Measurements from ENCODE around the gene GOLGA6L26. TPM values are rescaled to one million over a fixed set of nuclear protein-coding genes. Genes with fewer than 3 reads are reported as not detected.
"Not testable (repeated sequence)": the region's sequence is repeated elsewhere in the genome, so short reads cannot be mapped to it uniquely, and the experiment has no call there.

The GOLGA6L26 gene
- total and polyA plus RNA-seq, 2 of the 8 experiments (the other 6 are each of a cell fraction or from before 2014, with no cell fraction given): not detected

- POLR2A ChIA-PET (ENCODE audit: partially characterized antibody); H3K36me3 ChIP-seq (ENCODE audit: control insufficient read depth in 2 of 4, insufficient read depth in 4 of 4, low read length in 3 of 4); H2BK20ac ChIP-seq (ENCODE audit: low read length); H2BK120ac ChIP-seq (replicated peaks; ENCODE audit: low read depth, low read length); H3K56ac ChIP-seq (replicated peaks; ENCODE audit: insufficient read length, low read depth, low read length); H4K20me1 ChIP-seq (replicated peaks in 1 of 2; ENCODE audit: control insufficient read depth in 1 of 2, insufficient read depth in 2 of 2, low read length in 2 of 2); H3K79me2 ChIP-seq (ENCODE audit: control insufficient read depth in 1 of 2, insufficient read depth in 2 of 2, low read length in 2 of 2); FAIRE-seq; H3K18ac ChIP-seq (ENCODE audit: extremely low read depth, low read length); H3K4me1 ChIP-seq (replicated peaks in 1 of 4; ENCODE audit: control insufficient read depth in 3 of 4, insufficient read depth in 4 of 4, low read length in 3 of 4); H3K79me1 ChIP-seq (ENCODE audit: low read depth, low read length); H4K91ac ChIP-seq (replicated peaks; ENCODE audit: insufficient read length, low read length); H3K23me2 ChIP-seq (ENCODE audit: low read depth, low read length); H2AK5ac ChIP-seq (ENCODE audit: low read depth, low read length); H3K4me3 ChIP-seq (ENCODE audit: extremely low read depth in 1 of 4, insufficient read depth in 2 of 4, low read depth in 3 of 4, low read length in 4 of 4); H3K27me3 ChIP-seq (replicated peaks in 1 of 4; ENCODE audit: control insufficient read depth in 3 of 4, extremely low read depth in 1 of 4, insufficient read depth in 3 of 4, low read length in 3 of 4); H3K4me2 ChIP-seq (ENCODE audit: insufficient read depth in 1 of 2, low read depth in 2 of 2, low read length in 2 of 2); CTCF ChIA-PET (ENCODE audit: partially characterized antibody); H3K14ac ChIP-seq (ENCODE audit: insufficient read length); H2BK15ac ChIP-seq (ENCODE audit: low read length); H3K27ac ChIP-seq (ENCODE audit: low read depth, low read length); H3K9ac ChIP-seq (replicated peaks in 1 of 4; ENCODE audit: extremely low read depth in 1 of 4, low read depth in 3 of 4, low read length in 3 of 4); DNase-seq (ENCODE audit: low read depth in 1 of 2, low spot score in 2 of 2); H3K4ac ChIP-seq (replicated peaks; ENCODE audit: insufficient read length, low read depth, low read length); H2BK12ac ChIP-seq (ENCODE audit: low read depth, low read length); H2BK5ac ChIP-seq (ENCODE audit: low read depth, low read length); H2AFZ ChIP-seq (ENCODE audit: low read length); H4K5ac ChIP-seq (ENCODE audit: insufficient read length, low read depth, low read length); H4K8ac ChIP-seq (ENCODE audit: extremely low read depth, insufficient read depth, low read length); H3K23ac ChIP-seq (ENCODE audit: insufficient read length): not testable (repeated sequence)
- 82% methylated on average over 7 of the region's 7 CpGs; no CpG with 5 or more reads in 1 of the 2 experiments for WGBS, 2 experiments (ENCODE audit: extremely low coverage in 1 of 2, insufficient coverage in 1 of 2, insufficient read length in 1 of 2, insufficient replicate concordance in 2 of 2, low coverage in 1 of 2, low lambda C conversion rate in 2 of 2, missing lambda C conversion rate in 1 of 2)
- H3K9me3 ChIP-seq (ENCODE audit: insufficient read depth in 2 of 2, low read depth in 1 of 2, low read length in 1 of 2): peaks cover 0 to 16% of the 10 kb centered on the region in 2 experiments; a peak in 2 of 4 replicates
Observed at GRCh38 chr15:23381192-23381591, 47.2 kb upstream of the GOLGA6L26 start.

GRCh38 chr15:23380700-23381099, 46.7 kb upstream of the GOLGA6L26 start:
- H3K4me3 ChIP-seq (ENCODE audit: extremely low read depth in 1 of 4, insufficient read depth in 2 of 4, low read depth in 3 of 4, low read length in 4 of 4); DNase-seq (ENCODE audit: low read depth in 1 of 2, low spot score in 2 of 2); H2AFZ ChIP-seq (ENCODE audit: low read length); H2BK120ac ChIP-seq (replicated peaks; ENCODE audit: low read depth, low read length); H3K9ac ChIP-seq (replicated peaks in 1 of 4; ENCODE audit: extremely low read depth in 1 of 4, low read depth in 3 of 4, low read length in 3 of 4); H3K79me2 ChIP-seq (ENCODE audit: control insufficient read depth in 1 of 2, insufficient read depth in 2 of 2, low read length in 2 of 2); FAIRE-seq; H3K18ac ChIP-seq (ENCODE audit: extremely low read depth, low read length); H3K23me2 ChIP-seq (ENCODE audit: low read depth, low read length); H2BK20ac ChIP-seq (ENCODE audit: low read length); H3K56ac ChIP-seq (replicated peaks; ENCODE audit: insufficient read length, low read depth, low read length); H3K36me3 ChIP-seq (ENCODE audit: control insufficient read depth in 2 of 4, insufficient read depth in 4 of 4, low read length in 3 of 4); H2BK5ac ChIP-seq (ENCODE audit: low read depth, low read length); H3K4me1 ChIP-seq (replicated peaks in 1 of 4; ENCODE audit: control insufficient read depth in 3 of 4, insufficient read depth in 4 of 4, low read length in 3 of 4); H3K4me2 ChIP-seq (ENCODE audit: insufficient read depth in 1 of 2, low read depth in 2 of 2, low read length in 2 of 2); H4K20me1 ChIP-seq (replicated peaks in 1 of 2; ENCODE audit: control insufficient read depth in 1 of 2, insufficient read depth in 2 of 2, low read length in 2 of 2); H4K91ac ChIP-seq (replicated peaks; ENCODE audit: insufficient read length, low read length); H3K23ac ChIP-seq (ENCODE audit: insufficient read length); H3K27ac ChIP-seq (ENCODE audit: low read depth, low read length); H4K5ac ChIP-seq (ENCODE audit: insufficient read length, low read depth, low read length); POLR2A ChIA-PET (ENCODE audit: partially characterized antibody); H4K8ac ChIP-seq (ENCODE audit: extremely low read depth, insufficient read depth, low read length); H3K79me1 ChIP-seq (ENCODE audit: low read depth, low read length); H3K27me3 ChIP-seq (replicated peaks in 1 of 4; ENCODE audit: control insufficient read depth in 3 of 4, extremely low read depth in 1 of 4, insufficient read depth in 3 of 4, low read length in 3 of 4); H2BK15ac ChIP-seq (ENCODE audit: low read length); H2AK5ac ChIP-seq (ENCODE audit: low read depth, low read length); H3K4ac ChIP-seq (replicated peaks; ENCODE audit: insufficient read length, low read depth, low read length); H2BK12ac ChIP-seq (ENCODE audit: low read depth, low read length); CTCF ChIA-PET (ENCODE audit: partially characterized antibody); H3K14ac ChIP-seq (ENCODE audit: insufficient read length): not testable (repeated sequence)
- WGBS, 2 experiments (ENCODE audit: extremely low coverage in 1 of 2, insufficient coverage in 1 of 2, insufficient read length in 1 of 2, insufficient replicate concordance in 2 of 2, low coverage in 1 of 2, low lambda C conversion rate in 2 of 2, missing lambda C conversion rate in 1 of 2): 73% methylated on average over 4 of the region's 4 CpGs; no CpG with 5 or more reads in 1 of the 2 experiments
- peaks cover 0 to 11% of the 10 kb centered on the region in 2 experiments; a peak in 2 of 4 replicates for H3K9me3 ChIP-seq (ENCODE audit: insufficient read depth in 2 of 2, low read depth in 1 of 2, low read length in 1 of 2)
